DOHH2 (cell line): ENCODE data around the gene SRC.

Source experiments
- H3F3A ChIP-seq: fragments of 200-600 bp; sonication (generic), shearing (Covaris generic); 2 replicates; pipeline ENCODE4 v1.6.0; 2016; ENCODE audit warnings: antibody characterized with exemption, mild to moderate bottlenecking; ENCODE audit not compliant: control insufficient read depth, insufficient read depth
- H3K27ac ChIP-seq: fragments of 200-600 bp; sonication (generic); 2 replicates; pipeline ENCODE4 v1.5.1; 2014; ENCODE audit warnings: low read depth, mild to moderate bottlenecking, low read length, moderate library complexity
- H3K27me3 ChIP-seq: fragments of 200-600 bp; sonication (generic); 2 replicates; pipeline ENCODE4 v1.6.1; 2014; ENCODE audit warnings: mild to moderate bottlenecking, low read length, mixed read lengths; ENCODE audit not compliant: control insufficient read depth
- H3K36me3 ChIP-seq: fragments of 200-600 bp; sonication (generic); 2 replicates; pipeline ENCODE4 v1.6.1; 2014; ENCODE audit warnings: mild to moderate bottlenecking, low read length, moderate library complexity, mixed read lengths; ENCODE audit not compliant: control insufficient read depth
- H3K4me1 ChIP-seq: fragments of 200-600 bp; sonication (generic); 2 replicates; pipeline ENCODE4 v1.6.1; 2014; ENCODE audit warnings: mild to moderate bottlenecking, low read length, mixed read lengths; ENCODE audit not compliant: control insufficient read depth
- H3K4me2 ChIP-seq: fragments of 200-600 bp; sonication (generic); 2 replicates; pipeline ENCODE4 v1.6.0; 2014; ENCODE audit warnings: mild to moderate bottlenecking, low read length, moderate library complexity
- H3K4me3 ChIP-seq: fragments of 200-600 bp; sonication (generic); 2 replicates; pipeline ENCODE4 v1.5.1; 2014; ENCODE audit warnings: mild to moderate bottlenecking, low read length, mixed read lengths
- H3K79me2 ChIP-seq: fragments of 200-600 bp; sonication (generic); 2 replicates; pipeline ENCODE4 v1.6.1; 2014; ENCODE audit warnings: mild to moderate bottlenecking, low read length, mixed read lengths; ENCODE audit not compliant: control insufficient read depth
- H3K9me2 ChIP-seq: fragments of 200-600 bp; sonication (generic); replicated peaks from 2 replicates; pipeline ENCODE4 v1.6.1; 2014; ENCODE audit warnings: mild to moderate bottlenecking, low read length, mixed read lengths; ENCODE audit not compliant: control insufficient read depth
- H3K9me3 ChIP-seq: fragments of 200-600 bp; sonication (generic); 2 replicates; pipeline ENCODE4 v1.6.1; 2014; ENCODE audit warnings: antibody characterized with exemption, low read length, mixed read lengths; ENCODE audit not compliant: control insufficient read depth, insufficient read depth
- H4K20me1 ChIP-seq: fragments of 200-600 bp; sonication (generic); 2 replicates; pipeline ENCODE4 v1.6.0; 2014; ENCODE audit warnings: low read depth, mild to moderate bottlenecking, antibody characterized with exemption, low read length, moderate library complexity; ENCODE audit not compliant: control insufficient read depth, insufficient read depth
- EZH2phosphoT487 ChIP-seq: fragments of 200-600 bp; sonication (generic); IDR thresholded peaks from 2 replicates; pipeline ENCODE4 v1.6.1; 2017; ENCODE audit warnings: borderline replicate concordance, mild to moderate bottlenecking, antibody characterized with exemption, low read length, moderate library complexity, mixed read lengths
- TF ChIP-seq, protein P1 (sequence below): fragments of 200-600 bp; sonication (generic); IDR thresholded peaks from one replicate; pipeline ENCODE4 v1.5.1; 2014; ENCODE audit warnings: antibody characterized with exemption, mild to moderate bottlenecking, low read depth, low read length; ENCODE audit not compliant: poor library complexity, severe bottlenecking

The SRC gene

DNA sequence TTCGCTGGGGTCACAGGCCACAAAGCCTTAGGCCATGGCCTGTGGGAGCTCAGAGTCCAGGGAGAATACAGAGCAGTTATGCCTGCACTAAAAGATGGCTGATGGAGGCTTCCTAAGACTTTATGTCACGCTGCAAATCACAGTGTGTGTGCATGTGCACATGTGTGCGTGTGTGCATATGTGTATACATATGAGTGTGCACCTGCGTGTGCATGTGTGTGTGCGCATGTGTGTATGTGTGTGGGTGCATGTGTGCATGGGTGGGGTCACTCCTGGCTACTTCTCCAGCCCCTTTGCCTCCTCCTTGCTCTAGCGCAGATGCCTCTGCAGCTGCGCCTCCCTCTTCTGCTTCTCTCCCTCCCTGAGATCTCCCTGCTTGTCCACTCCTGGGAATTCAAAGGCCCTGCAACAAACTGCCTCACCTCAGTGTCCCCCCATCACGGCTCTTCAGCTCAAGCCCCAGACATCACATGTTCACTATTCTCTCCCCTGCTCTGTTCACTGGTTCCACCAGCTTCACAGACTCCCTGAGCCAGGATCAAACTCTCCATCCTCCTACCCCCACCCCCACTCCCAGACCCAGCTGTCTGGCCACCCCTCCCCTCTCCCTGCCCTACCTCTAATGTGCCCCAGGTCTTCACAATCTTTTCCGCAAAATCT, 90.7 kb downstream of the SRC start:
- H4K20me1 ChIP-seq = no peaks in the 10 kb centered on the region
- H3K4me2 ChIP-seq = no peak overlapping the region
- no peaks in the 10 kb centered on the region for H3K79me2 ChIP-seq
- no peak for TF ChIP-seq EZH2phosphoT487
- TF ChIP-seq, protein P1, sequence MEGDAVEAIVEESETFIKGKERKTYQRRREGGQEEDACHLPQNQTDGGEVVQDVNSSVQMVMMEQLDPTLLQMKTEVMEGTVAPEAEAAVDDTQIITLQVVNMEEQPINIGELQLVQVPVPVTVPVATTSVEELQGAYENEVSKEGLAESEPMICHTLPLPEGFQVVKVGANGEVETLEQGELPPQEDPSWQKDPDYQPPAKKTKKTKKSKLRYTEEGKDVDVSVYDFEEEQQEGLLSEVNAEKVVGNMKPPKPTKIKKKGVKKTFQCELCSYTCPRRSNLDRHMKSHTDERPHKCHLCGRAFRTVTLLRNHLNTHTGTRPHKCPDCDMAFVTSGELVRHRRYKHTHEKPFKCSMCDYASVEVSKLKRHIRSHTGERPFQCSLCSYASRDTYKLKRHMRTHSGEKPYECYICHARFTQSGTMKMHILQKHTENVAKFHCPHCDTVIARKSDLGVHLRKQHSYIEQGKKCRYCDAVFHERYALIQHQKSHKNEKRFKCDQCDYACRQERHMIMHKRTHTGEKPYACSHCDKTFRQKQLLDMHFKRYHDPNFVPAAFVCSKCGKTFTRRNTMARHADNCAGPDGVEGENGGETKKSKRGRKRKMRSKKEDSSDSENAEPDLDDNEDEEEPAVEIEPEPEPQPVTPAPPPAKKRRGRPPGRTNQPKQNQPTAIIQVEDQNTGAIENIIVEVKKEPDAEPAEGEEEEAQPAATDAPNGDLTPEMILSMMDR = no peak
- H3K27me3 ChIP-seq = peaks cover 14% of the 10 kb centered on the region
- no peak overlapping the region for H3K4me3 ChIP-seq
- H3K9me3 ChIP-seq = no peaks in the 10 kb centered on the region
- H3F3A ChIP-seq = no peaks in the 10 kb centered on the region
- H3K9me2 ChIP-seq = no peaks in the 10 kb centered on the region
- no peak overlapping the region for H3K27ac ChIP-seq
- no peaks in the 10 kb centered on the region for H3K4me1 ChIP-seq
- no peaks in the 10 kb centered on the region for H3K36me3 ChIP-seq

DNA sequence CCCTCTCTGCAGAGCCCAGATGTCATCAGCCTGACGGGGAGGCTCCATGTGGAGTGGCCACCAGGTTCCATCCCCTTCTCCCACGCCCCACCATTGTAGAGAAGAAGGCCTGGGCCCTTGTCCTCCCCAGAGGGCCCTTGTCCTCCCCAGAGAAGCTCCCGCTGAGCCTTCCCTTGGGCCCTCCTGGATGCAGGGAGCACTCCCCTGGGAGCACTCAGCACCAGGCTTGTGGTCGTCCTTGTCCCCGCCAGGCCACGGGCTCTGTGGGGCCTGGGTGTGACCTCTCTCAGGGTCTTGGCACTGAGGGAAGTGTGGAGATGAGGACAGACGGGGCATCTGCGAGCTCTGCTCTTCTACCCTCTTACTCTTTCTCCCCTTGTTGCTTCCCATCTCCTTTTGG, 91.7 kb downstream of the SRC start:
- no peak overlapping the region for H3K27ac ChIP-seq
- H3K4me2 ChIP-seq = no peak overlapping the region
- no peak overlapping the region for H3K4me3 ChIP-seq
- H3K4me1 ChIP-seq = no peaks in the 10 kb centered on the region
- no peaks in the 10 kb centered on the region for H3K9me2 ChIP-seq
- no peaks in the 10 kb centered on the region for H3K36me3 ChIP-seq
- peaks cover 12% of the 10 kb centered on the region for H3K27me3 ChIP-seq
- H3F3A ChIP-seq = no peaks in the 10 kb centered on the region
- no peaks in the 10 kb centered on the region for H3K9me3 ChIP-seq
- TF ChIP-seq EZH2phosphoT487 = no peak
- TF ChIP-seq, protein P1 = no peak
- H3K79me2 ChIP-seq = no peaks in the 10 kb centered on the region
- H4K20me1 ChIP-seq = no peaks in the 10 kb centered on the region

GRCh38 chr20:37438464-37439222, 92.7 kb downstream of the SRC start:
- H3K27ac ChIP-seq = no peak overlapping the region
- no peak overlapping the region for H3K4me2 ChIP-seq
- no peak overlapping the region for H3K4me3 ChIP-seq
- H3K79me2 ChIP-seq = no peaks in the 10 kb centered on the region
- no peaks in the 10 kb centered on the region for H3F3A ChIP-seq
- no peaks in the 10 kb centered on the region for H3K9me3 ChIP-seq
- H3K4me1 ChIP-seq = no peaks in the 10 kb centered on the region
- no peaks in the 10 kb centered on the region for H3K9me2 ChIP-seq
- H3K36me3 ChIP-seq = no peaks in the 10 kb centered on the region
- TF ChIP-seq EZH2phosphoT487 = no peak
- TF ChIP-seq, protein P1 = no peak
- H3K27me3 ChIP-seq = peaks cover 15% of the 10 kb centered on the region
- no peaks in the 10 kb centered on the region for H4K20me1 ChIP-seq
